Keratinocyte (primary cell): ENCODE measurements around the gene CACNB4. TPM values are rescaled to one million over a fixed set of nuclear protein-coding genes. Genes with fewer than 3 reads are reported as not detected.
A peak's percentile ranks its signal among the peaks of the same experiment; 100 is the strongest.
"Not testable (repeated sequence)": the region's sequence is repeated elsewhere in the genome, so short reads cannot be mapped to it uniquely, and the experiment has no call there.

Source experiments
- DNase-seq: peaks from one replicate; pipeline ENCODE4 v3.0.0-alpha.2; 2011; ENCODE audit warnings: low read depth, missing footprints, low spot score
- FAIRE-seq: peaks from 2 replicates; lab custom pipeline; 2011; peaks lifted over from hg19 to GRCh38; lab: Jason Lieb, UNC
- H2AFZ ChIP-seq: 2 replicates; pipeline ENCODE4 v1.6.0; 2012; ENCODE audit warnings: low read length, control low read depth, inconsistent platforms; ENCODE audit not compliant: control insufficient read depth
- H3K27ac ChIP-seq: 2 replicates; pipeline ENCODE4 v1.5.1; 2011; ENCODE audit warnings: low read length; ENCODE audit not compliant: control insufficient read depth, insufficient read depth
- H3K27me3 ChIP-seq: 3 replicates; pipeline ENCODE4 v1.6.0; 2011; ENCODE audit warnings: low read length; ENCODE audit not compliant: control insufficient read depth, insufficient read depth; ENCODE audit errors: extremely low read depth
- H3K36me3 ChIP-seq, 2 experiments: 2 replicates in 1 of 2; 3 replicates in 1 of 2; pipeline ENCODE4 v1.5.1; 2011; ENCODE audit warnings: low read length in 2 of 2, mild to moderate bottlenecking in 1 of 2; ENCODE audit not compliant: control insufficient read depth in 2 of 2, insufficient read depth in 2 of 2; ENCODE audit errors: extremely low read depth in 1 of 2
- H3K4me1 ChIP-seq: 3 replicates; pipeline ENCODE4 v1.5.1; 2011; ENCODE audit warnings: low read length; ENCODE audit not compliant: control insufficient read depth, insufficient read depth; ENCODE audit errors: extremely low read depth
- H3K4me2 ChIP-seq: 3 replicates; pipeline ENCODE4 v1.6.0; 2011; ENCODE audit warnings: low read depth, low read length; ENCODE audit not compliant: control insufficient read depth, insufficient read depth; ENCODE audit errors: extremely low read depth
- H3K4me3 ChIP-seq, 3 experiments: fragments of 200-600 bp in 1 of 3; sonication (generic) in 1 of 3; 2 replicates in 2 of 3; 3 replicates in 1 of 3; pipeline ENCODE4 v1.5.1; 2011 to 2016; ENCODE audit warnings: low read length in 3 of 3, mild to moderate bottlenecking in 3 of 3, control low read depth in 2 of 3, inconsistent platforms in 1 of 3, low read depth in 1 of 3, mixed read lengths in 1 of 3, mixed run types in 1 of 3, moderate library complexity in 1 of 3; ENCODE audit not compliant: control insufficient read depth in 2 of 3, insufficient read depth in 2 of 3; ENCODE audit errors: extremely low read depth in 1 of 3
- H3K79me2 ChIP-seq: 2 replicates; pipeline ENCODE4 v1.6.0; 2012; ENCODE audit warnings: low read length; ENCODE audit not compliant: control insufficient read depth, insufficient read depth
- H3K9ac ChIP-seq: 3 replicates; pipeline ENCODE4 v1.6.0; 2011; ENCODE audit warnings: low read length; ENCODE audit not compliant: control insufficient read depth, insufficient read depth; ENCODE audit errors: extremely low read depth
- H3K9me1 ChIP-seq: 3 replicates; pipeline ENCODE4 v1.6.0; 2011; ENCODE audit warnings: low read length; ENCODE audit not compliant: control insufficient read depth, insufficient read depth; ENCODE audit errors: extremely low read depth
- H3K9me3 ChIP-seq: 2 replicates; pipeline ENCODE4 v1.5.1; 2012; ENCODE audit warnings: low read depth, low read length; ENCODE audit not compliant: control insufficient read depth
- H4K20me1 ChIP-seq: 3 replicates; pipeline ENCODE4 v1.6.0; 2011; ENCODE audit warnings: low read length; ENCODE audit not compliant: control insufficient read depth, insufficient read depth; ENCODE audit errors: extremely low read depth
- EZH2 ChIP-seq: IDR thresholded peaks from one replicate; pipeline ENCODE4 v1.6.1; 2012; ENCODE audit warnings: inconsistent platforms, mild to moderate bottlenecking, low read length, moderate library complexity
- dilution Hi-C: fragments of 300-500 bp; cut with MboI; formaldehyde crosslinking; loops from one replicate; pipeline ENCODE4 v1.7.0; 2020; ENCODE audit warnings: low sequenced_read_pairs; ENCODE audit not compliant: extremely low pct_ligation_motif_present
- polyA plus RNA-seq, 5 experiments: library from polyadenylated mRNA; depleted of rRNA in 3 of 5; stranded (reverse) in 3 of 5; stranded (forward) in 1 of 5; unstranded in 1 of 5; fragments of >200 nt; gene quantifications; 1 replicate in 1 of 5; 2 replicates in 3 of 5; 3 replicates in 1 of 5; pipeline versions ENCODE4 v1.2.1 to v1.2.3, GENCODE V29; 2011 to 2012; ENCODE audit warnings: missing spikeins in 2 of 5, low read depth in 1 of 5, low replicate concordance in 1 of 5
- TF ChIP-seq, protein P1 (sequence below), 3 experiments: IDR thresholded peaks in 1 of 3; conservative IDR thresholded peaks in 1 of 3; optimal IDR thresholded peaks in 1 of 3; 2 replicates in 2 of 3; 3 replicates in 1 of 3; pipeline versions ENCODE3 to v1.5.1; 2011; ENCODE audit warnings: low read length in 3 of 3, mild to moderate bottlenecking in 3 of 3, moderate library complexity in 2 of 3, control low read depth in 1 of 3, inconsistent platforms in 1 of 3; ENCODE audit not compliant: insufficient read depth in 2 of 3; ENCODE audit errors: extremely low read depth in 1 of 3

The CACNB4 gene
- polyA plus RNA-seq, 1 donor (not counting 4 experiments of a cell fraction or from before 2014, with no cell fraction given) = 0.30 TPM

- Histone ChIP-seq H3K79me2 (no peaks in the 10 kb centered on the region), H3K4me1 (peaks cover 34% of the 10 kb centered on the region), H4K20me1 (no peaks in the 10 kb centered on the region), H3K27me3 (no peaks in the 10 kb centered on the region), H3K9me1 (no peaks in the 10 kb centered on the region), H2AFZ (no peak overlapping the region), H3K9ac (no peak overlapping the region), H3K9me3 (no peaks in the 10 kb centered on the region), H3K4me2 (peak overlapping the region; percentile 41), H3K4me3 (no peak overlapping the region), H3K27ac (peak overlapping the region; percentile 69), H3K36me3 (no peaks in the 10 kb centered on the region)
- dilution Hi-C loops = no loop called here
- TF ChIP-seq, protein P1, sequence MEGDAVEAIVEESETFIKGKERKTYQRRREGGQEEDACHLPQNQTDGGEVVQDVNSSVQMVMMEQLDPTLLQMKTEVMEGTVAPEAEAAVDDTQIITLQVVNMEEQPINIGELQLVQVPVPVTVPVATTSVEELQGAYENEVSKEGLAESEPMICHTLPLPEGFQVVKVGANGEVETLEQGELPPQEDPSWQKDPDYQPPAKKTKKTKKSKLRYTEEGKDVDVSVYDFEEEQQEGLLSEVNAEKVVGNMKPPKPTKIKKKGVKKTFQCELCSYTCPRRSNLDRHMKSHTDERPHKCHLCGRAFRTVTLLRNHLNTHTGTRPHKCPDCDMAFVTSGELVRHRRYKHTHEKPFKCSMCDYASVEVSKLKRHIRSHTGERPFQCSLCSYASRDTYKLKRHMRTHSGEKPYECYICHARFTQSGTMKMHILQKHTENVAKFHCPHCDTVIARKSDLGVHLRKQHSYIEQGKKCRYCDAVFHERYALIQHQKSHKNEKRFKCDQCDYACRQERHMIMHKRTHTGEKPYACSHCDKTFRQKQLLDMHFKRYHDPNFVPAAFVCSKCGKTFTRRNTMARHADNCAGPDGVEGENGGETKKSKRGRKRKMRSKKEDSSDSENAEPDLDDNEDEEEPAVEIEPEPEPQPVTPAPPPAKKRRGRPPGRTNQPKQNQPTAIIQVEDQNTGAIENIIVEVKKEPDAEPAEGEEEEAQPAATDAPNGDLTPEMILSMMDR (optimal IDR thresholded peaks at IDR 0.05 in 1 of 3, IDR thresholded peaks at IDR 0.05 in 1 of 3, conservative IDR thresholded peaks at IDR 0.05 in 1 of 3; ENCODE audit: extremely low read depth in 1 of 3, insufficient read depth in 2 of 3, low read length in 3 of 3) = no peak
- no peak for TF ChIP-seq EZH2
- peak; percentile 94 for FAIRE-seq
- peak; percentile 74 for DNase-seq
Measured at GRCh38 chr2:151945186-151945585, 153.7 kb downstream of the CACNB4 start.

DNA sequence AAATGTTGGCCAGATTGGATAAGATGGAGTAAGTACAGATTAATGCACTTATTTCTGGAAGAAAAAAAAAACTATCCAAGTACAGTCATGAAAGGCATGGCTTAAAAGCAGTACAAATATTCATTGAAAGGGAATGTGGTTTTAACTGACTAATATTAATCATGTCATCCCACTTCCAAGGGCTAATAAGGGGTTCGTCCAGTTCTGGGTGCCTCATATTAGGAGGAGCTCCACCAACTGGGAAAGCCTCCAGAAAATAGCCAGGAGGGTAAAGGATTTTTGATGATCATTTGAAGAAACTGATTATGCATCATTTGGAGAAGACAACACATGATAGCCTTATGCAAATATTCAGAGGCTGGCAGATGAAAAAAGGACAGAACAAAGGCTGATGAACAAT, 155.4 kb downstream of the CACNB4 start:
- Histone ChIP-seq H3K79me2 (no peaks in the 10 kb centered on the region), H3K9ac (no peak overlapping the region), H2AFZ (no peak overlapping the region), H3K36me3 (no peaks in the 10 kb centered on the region), H3K9me3 (no peaks in the 10 kb centered on the region), H3K27ac (peak overlapping the region; percentile 69), H4K20me1 (no peaks in the 10 kb centered on the region), H3K4me3 (no peak overlapping the region), H3K4me1 (peaks cover 34% of the 10 kb centered on the region), H3K4me2 (peak overlapping the region; percentile 31), H3K27me3 (no peaks in the 10 kb centered on the region), H3K9me1 (no peaks in the 10 kb centered on the region)
- FAIRE-seq (peak; percentile 86), DNase-seq (peak; percentile 63)
- dilution Hi-C loops = no loop called here
- TF ChIP-seq, protein P1 (optimal IDR thresholded peaks at IDR 0.05 in 1 of 3, IDR thresholded peaks at IDR 0.05 in 1 of 3, conservative IDR thresholded peaks at IDR 0.05 in 1 of 3; ENCODE audit: extremely low read depth in 1 of 3, insufficient read depth in 2 of 3, low read length in 3 of 3) = no peak
- no peak for TF ChIP-seq EZH2

- H2AFZ ChIP-seq, H3K4me3 ChIP-seq, dilution Hi-C loops, FAIRE-seq, H3K4me2 ChIP-seq, H3K9me1 ChIP-seq, H3K36me3 ChIP-seq, H3K79me2 ChIP-seq, H3K27me3 ChIP-seq, H3K27ac ChIP-seq, H4K20me1 ChIP-seq, DNase-seq, H3K9me3 ChIP-seq, H3K9ac ChIP-seq: not testable (repeated sequence)
- peaks cover 28% of the 10 kb centered on the region for H3K4me1 ChIP-seq
Measured at GRCh38 chr2:151942540-151943205, 156.2 kb downstream of the CACNB4 start.
